NCI-H2029 treated with DMSO at 0.1 percent for 48 hours (cell line): ENCODE results near the gene OR2A12.
"Not testable (repeated sequence)": the region's sequence is repeated elsewhere in the genome, so short reads cannot be mapped to it uniquely, and the experiment has no call there.

Source experiments
- DNase-seq: peaks from one replicate; lab custom pipeline; 2025; lab: John Stamatoyannopoulos, UW

OR2A12 gene

GRCh38 chr7:144085978-144086377 is at the start of gene OR2A12:
Gene OR2A12 (plus strand): TSS chr7:144086278. CDS start chr7:144095108, 8,830 bp downstream.
- DNase-seq, result no peak

- DNase-seq, result no peak
Observed at GRCh38 chr7:144036302-144036885, 49.7 kb upstream of the OR2A12 start.

- DNase-seq, result no peak
Observed at GRCh38 chr7:144037414-144038035, 48.6 kb upstream of the OR2A12 start.

GRCh38 chr7:144038887-144039286 is 47.2 kb upstream of the OR2A12 start:
- no peak for DNase-seq

GRCh38 chr7:144048648-144049047 is 37.4 kb upstream of the OR2A12 start, which contains the start of gene OR2A5:
Gene OR2A5 (plus strand): TSS chr7:144048948. CDS start chr7:144050402, 1,454 bp downstream.
- no peak for DNase-seq

GRCh38 chr7:144049491-144049890 is 36.6 kb upstream of the OR2A12 start:
- DNase-seq, result no peak

GRCh38 chr7:144050093-144050492 is 36.0 kb upstream of the OR2A12 start:
- no peak for DNase-seq

GRCh38 chr7:144050884-144051283 is 35.2 kb upstream of the OR2A12 start:
- not testable (repeated sequence) for DNase-seq

GRCh38 chr7:144057954-144058353 is 28.1 kb upstream of the OR2A12 start:
- no peak for DNase-seq

GRCh38 chr7:144063710-144064109 is 22.4 kb upstream of the OR2A12 start:
- DNase-seq, result no peak

- DNase-seq, result no peak
Observed at GRCh38 chr7:144069511-144069910, 16.6 kb upstream of the OR2A12 start, which contains the start of gene OR2A25. Gene OR2A25 (plus strand): TSS chr7:144069811. CDS start chr7:144074220, 4,409 bp downstream.

- DNase-seq, result no peak
Observed at GRCh38 chr7:144069953-144070352, 16.1 kb upstream of the OR2A12 start.

GRCh38 chr7:144074374-144074773 is 11.7 kb upstream of the OR2A12 start:
- no peak for DNase-seq

- DNase-seq, result no peak
Observed at GRCh38 chr7:144086730-144087129, 652 bp downstream of the OR2A12 start.

- DNase-seq, result no peak
Observed at GRCh38 chr7:144087230-144087629, 1.2 kb downstream of the OR2A12 start.

GRCh38 chr7:144090667-144091066 is 4.6 kb downstream of the OR2A12 start:
- no peak for DNase-seq

GRCh38 chr7:144098776-144099175 is 12.7 kb downstream of the OR2A12 start:
- no peak for DNase-seq

GRCh38 chr7:144100607-144101006 is 14.5 kb downstream of the OR2A12 start:
- DNase-seq, result no peak

- no peak for DNase-seq
Observed at GRCh38 chr7:144102041-144102440, 16.0 kb downstream of the OR2A12 start.

GRCh38 chr7:144105211-144105610 is 19.1 kb downstream of the OR2A12 start:
- DNase-seq, result no peak

- no peak for DNase-seq
Observed at GRCh38 chr7:144109283-144109682, 23.2 kb downstream of the OR2A12 start, which contains the start of gene OR2A2. Gene OR2A2 (plus strand): TSS chr7:144109583. CDS start chr7:144109583, 0 bp downstream.

- DNase-seq, result no peak
Observed at GRCh38 chr7:144110272-144110671, 24.2 kb downstream of the OR2A12 start.

GRCh38 chr7:144113651-144114050 is 27.6 kb downstream of the OR2A12 start:
- DNase-seq, result no peak

GRCh38 chr7:144118341-144118740 is 32.3 kb downstream of the OR2A12 start:
- DNase-seq, result no peak
